BLaER1 treated with 17β-estradiol and CSF1 and Interleukin-3, amounts not matched to agents 10 nM and 100 nM (cell line): ENCODE data around the gene GALNT18.

Source experiments
- H3K27ac ChIP-seq, 11 experiments: shearing (Covaris generic); formaldehyde crosslinking; 2 replicates each; pipeline ENCODE4 v1.8.1; 2022
- H3K27me3 ChIP-seq, 11 experiments: shearing (Covaris generic); formaldehyde crosslinking; 2 replicates each; pipeline ENCODE4 v1.8.1; 2022
- H3K36me3 ChIP-seq, 11 experiments: shearing (Covaris generic); formaldehyde crosslinking; 2 replicates each; pipeline ENCODE4 v1.8.1; 2022
- H3K4me1 ChIP-seq, 10 experiments: shearing (Covaris generic); formaldehyde crosslinking; 2 replicates each; pipeline ENCODE4 v1.8.1; 2022
- H3K4me2 ChIP-seq, 11 experiments: shearing (Covaris generic); formaldehyde crosslinking; 2 replicates each; pipeline ENCODE4 v1.8.1; 2022
- H3K4me3 ChIP-seq, 10 experiments: shearing (Covaris generic); formaldehyde crosslinking; 2 replicates each; pipeline ENCODE4 v1.8.1; 2022
- H3K9ac ChIP-seq, 11 experiments: shearing (Covaris generic); formaldehyde crosslinking; 2 replicates each; pipeline ENCODE4 v1.8.1; 2022
- H3K9me3 ChIP-seq, 11 experiments: shearing (Covaris generic); formaldehyde crosslinking; replicated peaks in 1 of 11; 2 replicates each; pipeline ENCODE4 v1.8.1; 2022
- H4K20me1 ChIP-seq, 11 experiments: shearing (Covaris generic); formaldehyde crosslinking; 2 replicates each; pipeline ENCODE4 v1.8.1; 2022
- Cebpa-rat ChIP-seq, 11 experiments: shearing (Covaris generic); IDR thresholded peaks; 2 replicates each; pipeline ENCODE4 v1.8.1; 2022

The GALNT18 gene

GRCh38 chr11:11267312-11267711 is 354.5 kb downstream of the GALNT18 start:
- no peaks in the 10 kb centered on the region for H3K36me3 ChIP-seq
- H3K27ac ChIP-seq = no peak overlapping the region
- no peak overlapping the region for H3K9ac ChIP-seq
- no peaks in the 10 kb centered on the region for H3K9me3 ChIP-seq
- H4K20me1 ChIP-seq = 0 out of 22 replicates have a peak, but pooled peaks cover 0 to 6% (median 0%) of the 10 kb centered on the region in 11 experiments
- no peak for TF ChIP-seq Cebpa-rat (IDR thresholded peaks at IDR 0.05)
- no peak overlapping the region for H3K4me3 ChIP-seq
- H3K27me3 ChIP-seq = no peaks in the 10 kb centered on the region
- H3K4me1 ChIP-seq = peaks cover 0 to 39% (median 29%) of the 10 kb centered on the region in 10 experiments; a peak in 18 of 20 replicates
- H3K4me2 ChIP-seq = no peak overlapping the region

- Histone ChIP-seq H3K36me3 (no peaks in the 10 kb centered on the region), H3K9me3 (no peaks in the 10 kb centered on the region), H3K27me3 (no peaks in the 10 kb centered on the region), H3K4me1 (peaks cover 0 to 52% (median 40%) of the 10 kb centered on the region in 10 experiments; a peak in 18 of 20 replicates), H3K4me2 (peak overlapping the region in 9 of 11 experiments; percentile 33 to 65 (median 55); a peak in 17 of 22 replicates), H3K9ac (no peak overlapping the region), H3K4me3 (no peak overlapping the region), H4K20me1 (peaks cover 0 to 6% (median 0%) of the 10 kb centered on the region in 11 experiments; a peak in 1 of 22 replicates), H3K27ac (no peak overlapping the region)
- TF ChIP-seq Cebpa-rat (IDR thresholded peaks at IDR 0.05) = no peak
These were observed 355.7 kb downstream of the GALNT18 start for GRCh38 chr11:11265994-11266606.

GRCh38 chr11:11265320-11265719 is 356.5 kb downstream of the GALNT18 start:
- H3K9me3 ChIP-seq = no peaks in the 10 kb centered on the region
- TF ChIP-seq Cebpa-rat (IDR thresholded peaks at IDR 0.05) = no peak
- H3K27me3 ChIP-seq = no peaks in the 10 kb centered on the region
- H3K4me1 ChIP-seq = peaks cover 0 to 54% (median 43%) of the 10 kb centered on the region in 10 experiments; a peak in 18 of 20 replicates
- H3K4me2 ChIP-seq = peak overlapping the region in 9 of 11 experiments; percentile 33 to 65 (median 55); a peak in 18 of 22 replicates
- H3K4me3 ChIP-seq = no peak overlapping the region
- no peak overlapping the region for H3K9ac ChIP-seq
- H4K20me1 ChIP-seq = peaks cover 0 to 6% (median 0%) of the 10 kb centered on the region in 11 experiments; a peak in 1 of 22 replicates
- no peak overlapping the region for H3K27ac ChIP-seq
- no peaks in the 10 kb centered on the region for H3K36me3 ChIP-seq

GRCh38 chr11:11263238-11264005 is 358.4 kb downstream of the GALNT18 start:
- peaks cover 0 to 6% (median 0%) of the 10 kb centered on the region in 11 experiments; a peak in 1 of 22 replicates for H4K20me1 ChIP-seq
- no peak overlapping the region for H3K4me3 ChIP-seq
- no peaks in the 10 kb centered on the region for H3K27me3 ChIP-seq
- no peaks in the 10 kb centered on the region for H3K36me3 ChIP-seq
- no peak overlapping the region for H3K27ac ChIP-seq
- peak overlapping the region in 10 of 11 experiments; percentile 5 to 71 (median 56); a peak in 18 of 22 replicates for H3K4me2 ChIP-seq
- H3K4me1 ChIP-seq = peaks cover 0 to 54% (median 43%) of the 10 kb centered on the region in 10 experiments; a peak in 18 of 20 replicates
- no peak overlapping the region for H3K9ac ChIP-seq
- TF ChIP-seq Cebpa-rat (IDR thresholded peaks at IDR 0.05) = no peak
- H3K9me3 ChIP-seq = no peaks in the 10 kb centered on the region

- no peaks in the 10 kb centered on the region for H3K36me3 ChIP-seq
- H3K4me2 ChIP-seq = peak overlapping the region in 9 of 11 experiments; percentile 23 to 86 (median 67); a peak in 17 of 22 replicates
- H3K9me3 ChIP-seq = no peaks in the 10 kb centered on the region
- no peak overlapping the region for H3K4me3 ChIP-seq
- no peak for TF ChIP-seq Cebpa-rat (IDR thresholded peaks at IDR 0.05)
- H3K27ac ChIP-seq = no peak overlapping the region
- peaks cover 0 to 54% (median 43%) of the 10 kb centered on the region in 10 experiments; a peak in 18 of 20 replicates for H3K4me1 ChIP-seq
- H3K9ac ChIP-seq = no peak overlapping the region
- no peaks in the 10 kb centered on the region for H3K27me3 ChIP-seq
- H4K20me1 ChIP-seq = peaks cover 0 to 6% (median 0%) of the 10 kb centered on the region in 11 experiments; a peak in 1 of 22 replicates
These were observed 359.5 kb downstream of the GALNT18 start for GRCh38 chr11:11262171-11262920.

- Histone ChIP-seq H3K9me3 (no peaks in the 10 kb centered on the region), H3K9ac (no peak overlapping the region), H3K4me2 (peak overlapping the region in 9 of 11 experiments; percentile 23 to 86 (median 67); a peak in 17 of 22 replicates), H3K4me3 (0 out of 20 replicates have a peak overlapping the region, but pooled peaks of 1 of the 10 experiments have one; percentile 6), H3K27ac (no peak overlapping the region), H4K20me1 (peaks cover 0 to 6% (median 0%) of the 10 kb centered on the region in 11 experiments; a peak in 1 of 22 replicates), H3K27me3 (no peaks in the 10 kb centered on the region), H3K4me1 (peaks cover 0 to 54% (median 43%) of the 10 kb centered on the region in 10 experiments; a peak in 18 of 20 replicates), H3K36me3 (no peaks in the 10 kb centered on the region)
- TF ChIP-seq Cebpa-rat (IDR thresholded peaks at IDR 0.05) = no peak
These were observed 360.2 kb downstream of the GALNT18 start for GRCh38 chr11:11261629-11262028.

- no peak overlapping the region for H3K27ac ChIP-seq
- peaks cover 0 to 6% (median 0%) of the 10 kb centered on the region in 11 experiments; a peak in 1 of 22 replicates for H4K20me1 ChIP-seq
- peaks cover 0 to 51% (median 39%) of the 10 kb centered on the region in 10 experiments; a peak in 18 of 20 replicates for H3K4me1 ChIP-seq
- H3K36me3 ChIP-seq = no peaks in the 10 kb centered on the region
- no peak overlapping the region for H3K9ac ChIP-seq
- H3K9me3 ChIP-seq = no peaks in the 10 kb centered on the region
- H3K4me3 ChIP-seq = no peak overlapping the region
- H3K27me3 ChIP-seq = no peaks in the 10 kb centered on the region
- TF ChIP-seq Cebpa-rat (IDR thresholded peaks at IDR 0.05) = no peak
- H3K4me2 ChIP-seq = peak overlapping the region in 8 of 11 experiments; percentile 54 to 86 (median 73); a peak in 16 of 22 replicates
These were observed 360.9 kb downstream of the GALNT18 start for GRCh38 chr11:11260903-11261302.

- H3K4me1 ChIP-seq = no peaks in the 10 kb centered on the region
- H3K27me3 ChIP-seq = no peaks in the 10 kb centered on the region
- H4K20me1 ChIP-seq = no peaks in the 10 kb centered on the region
- no peak overlapping the region for H3K27ac ChIP-seq
- no peaks in the 10 kb centered on the region for H3K9me3 ChIP-seq
- no peak overlapping the region for H3K9ac ChIP-seq
- H3K36me3 ChIP-seq = no peaks in the 10 kb centered on the region
- no peak overlapping the region for H3K4me2 ChIP-seq
- no peak for TF ChIP-seq Cebpa-rat (IDR thresholded peaks at IDR 0.05)
- H3K4me3 ChIP-seq = no peak overlapping the region
These were observed 367.8 kb downstream of the GALNT18 start for GRCh38 chr11:11253995-11254394.
